Ovary (tissue), 3 donors: ENCODE measurements around the gene TMA7B.

Experiments
- EP300 ChIP-seq: sonication (generic); formaldehyde crosslinking; IDR thresholded peaks from one replicate; pipeline ENCODE4 v1.6.1; 2017; ENCODE audit warnings: antibody characterized with exemption
- POLR2A ChIP-seq: fragments of 450-650 bp; IDR thresholded peaks from one replicate; pipeline ENCODE4 v1.6.1; 2017; ENCODE audit warnings: antibody characterized with exemption, mild to moderate bottlenecking, moderate library complexity
- TF ChIP-seq, protein P1 (sequence below), 3 donors: fragments of 450-650 bp in 2 of 3; fragments of 200-600 bp in 1 of 3; IDR thresholded peaks; one replicate each; pipeline versions ENCODE4 v1.5.1 to v1.8.0; 2016 to 2022; ENCODE audit warnings: antibody characterized with exemption in 3 of 3, mild to moderate bottlenecking in 1 of 3
- donor health status: DM: no; HTN: no; CAD: no.

DNA sequence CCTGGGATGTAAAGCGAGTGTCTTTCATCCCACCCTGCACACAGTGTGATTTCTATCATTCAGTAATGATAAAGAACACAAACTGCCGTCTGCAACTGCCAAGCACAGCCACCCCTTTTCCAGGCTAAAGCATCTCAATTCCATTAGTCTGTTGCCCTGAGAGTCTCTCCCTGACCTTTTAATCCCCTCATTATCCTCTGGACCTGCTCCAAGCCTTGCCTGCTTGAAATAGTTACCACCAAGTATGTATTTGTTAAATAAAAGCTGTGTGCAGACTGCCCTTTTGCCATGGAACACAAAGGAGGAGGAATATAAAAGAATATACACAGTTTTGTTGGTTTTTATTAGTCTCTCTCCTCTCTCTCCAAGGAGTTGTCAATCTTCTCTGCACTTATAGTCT lies 46.3 kb upstream of the TMA7B start:
- TF ChIP-seq EP300 (no peak), POLR2A (no peak)
- TF ChIP-seq, protein P1, sequence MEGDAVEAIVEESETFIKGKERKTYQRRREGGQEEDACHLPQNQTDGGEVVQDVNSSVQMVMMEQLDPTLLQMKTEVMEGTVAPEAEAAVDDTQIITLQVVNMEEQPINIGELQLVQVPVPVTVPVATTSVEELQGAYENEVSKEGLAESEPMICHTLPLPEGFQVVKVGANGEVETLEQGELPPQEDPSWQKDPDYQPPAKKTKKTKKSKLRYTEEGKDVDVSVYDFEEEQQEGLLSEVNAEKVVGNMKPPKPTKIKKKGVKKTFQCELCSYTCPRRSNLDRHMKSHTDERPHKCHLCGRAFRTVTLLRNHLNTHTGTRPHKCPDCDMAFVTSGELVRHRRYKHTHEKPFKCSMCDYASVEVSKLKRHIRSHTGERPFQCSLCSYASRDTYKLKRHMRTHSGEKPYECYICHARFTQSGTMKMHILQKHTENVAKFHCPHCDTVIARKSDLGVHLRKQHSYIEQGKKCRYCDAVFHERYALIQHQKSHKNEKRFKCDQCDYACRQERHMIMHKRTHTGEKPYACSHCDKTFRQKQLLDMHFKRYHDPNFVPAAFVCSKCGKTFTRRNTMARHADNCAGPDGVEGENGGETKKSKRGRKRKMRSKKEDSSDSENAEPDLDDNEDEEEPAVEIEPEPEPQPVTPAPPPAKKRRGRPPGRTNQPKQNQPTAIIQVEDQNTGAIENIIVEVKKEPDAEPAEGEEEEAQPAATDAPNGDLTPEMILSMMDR (IDR thresholded peaks at IDR 0.05), result no peak
